SK-N-MC (cell line): ENCODE data around the gene OSBPL5.

Experiments used
- EZH2 ChIP-seq: fragments of 200-600 bp; sonication (generic); IDR thresholded peaks from one replicate; pipeline ENCODE4 v1.6.1; 2017; ENCODE audit warnings: antibody characterized with exemption
- FOXP2 ChIP-seq: optimal IDR thresholded peaks from 2 replicates; pipeline ENCODE3; 2011; ENCODE audit warnings: mild to moderate bottlenecking, moderate library complexity; ENCODE audit not compliant: insufficient read depth; ENCODE audit errors: extremely low read length, control extremely low read depth
- POLR2AphosphoS5 ChIP-seq: IDR thresholded peaks from 2 replicates; pipeline ENCODE4 v1.6.1; 2012; ENCODE audit warnings: mild to moderate bottlenecking, low read depth, low read length, borderline replicate concordance

GRCh38 chr11:3083321-3083720 is 81.8 kb downstream of the OSBPL5 start:
- TF ChIP-seq POLR2AphosphoS5 (no peak), EZH2 (no peak), FOXP2 (no peak)
